Testis (tissue), 2 donors: Measurements from ENCODE around the gene ZHX3.

Source experiments
- POLR2A ChIP-seq: fragments of 450-650 bp; IDR thresholded peaks from one replicate; pipeline ENCODE4 v1.6.1; 2017; ENCODE audit warnings: antibody characterized with exemption, mild to moderate bottlenecking, moderate library complexity
- TF ChIP-seq, protein P1 (sequence below), 3 experiments: fragments of 450-650 bp in 2 of 3; fragments of 200-600 bp in 1 of 3; sonication (generic) in 1 of 3; IDR thresholded peaks; one replicate each; pipeline ENCODE4 v1.5.1; 2016 to 2019; ENCODE audit warnings: antibody characterized with exemption in 3 of 3, mild to moderate bottlenecking in 2 of 3, moderate library complexity in 1 of 3

DNA sequence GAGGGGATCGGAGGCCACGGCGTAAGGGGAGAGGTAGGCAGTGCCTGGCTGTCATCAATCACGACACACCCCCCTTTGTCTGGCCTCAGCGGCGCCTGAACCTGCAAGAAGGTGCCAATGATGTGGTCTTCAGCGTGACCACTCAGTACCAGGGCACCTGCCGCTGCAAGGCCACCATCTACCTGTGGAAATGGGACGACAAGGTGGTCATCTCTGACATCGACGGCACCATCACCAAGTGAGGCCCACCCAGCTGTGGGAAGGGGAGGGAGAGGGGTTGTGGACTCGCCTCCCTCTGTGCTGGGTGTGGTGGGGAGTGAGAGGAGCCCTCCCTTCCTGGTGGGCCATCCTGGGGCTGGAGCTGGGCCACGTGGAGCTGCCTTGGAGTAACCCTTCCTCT, 39.4 kb upstream of the ZHX3 start:
- no peak for TF ChIP-seq POLR2A
- TF ChIP-seq, protein P1, sequence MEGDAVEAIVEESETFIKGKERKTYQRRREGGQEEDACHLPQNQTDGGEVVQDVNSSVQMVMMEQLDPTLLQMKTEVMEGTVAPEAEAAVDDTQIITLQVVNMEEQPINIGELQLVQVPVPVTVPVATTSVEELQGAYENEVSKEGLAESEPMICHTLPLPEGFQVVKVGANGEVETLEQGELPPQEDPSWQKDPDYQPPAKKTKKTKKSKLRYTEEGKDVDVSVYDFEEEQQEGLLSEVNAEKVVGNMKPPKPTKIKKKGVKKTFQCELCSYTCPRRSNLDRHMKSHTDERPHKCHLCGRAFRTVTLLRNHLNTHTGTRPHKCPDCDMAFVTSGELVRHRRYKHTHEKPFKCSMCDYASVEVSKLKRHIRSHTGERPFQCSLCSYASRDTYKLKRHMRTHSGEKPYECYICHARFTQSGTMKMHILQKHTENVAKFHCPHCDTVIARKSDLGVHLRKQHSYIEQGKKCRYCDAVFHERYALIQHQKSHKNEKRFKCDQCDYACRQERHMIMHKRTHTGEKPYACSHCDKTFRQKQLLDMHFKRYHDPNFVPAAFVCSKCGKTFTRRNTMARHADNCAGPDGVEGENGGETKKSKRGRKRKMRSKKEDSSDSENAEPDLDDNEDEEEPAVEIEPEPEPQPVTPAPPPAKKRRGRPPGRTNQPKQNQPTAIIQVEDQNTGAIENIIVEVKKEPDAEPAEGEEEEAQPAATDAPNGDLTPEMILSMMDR (IDR thresholded peaks at IDR 0.05): no peak
